ENCODE measurements around the gene EVX2. TPM values are rescaled to one million over a fixed set of nuclear protein-coding genes. Genes with fewer than 3 reads are reported as not detected.

The EVX2 gene
- total RNA-seq, 2 experiments from 2014 or later: not detected

DNA sequence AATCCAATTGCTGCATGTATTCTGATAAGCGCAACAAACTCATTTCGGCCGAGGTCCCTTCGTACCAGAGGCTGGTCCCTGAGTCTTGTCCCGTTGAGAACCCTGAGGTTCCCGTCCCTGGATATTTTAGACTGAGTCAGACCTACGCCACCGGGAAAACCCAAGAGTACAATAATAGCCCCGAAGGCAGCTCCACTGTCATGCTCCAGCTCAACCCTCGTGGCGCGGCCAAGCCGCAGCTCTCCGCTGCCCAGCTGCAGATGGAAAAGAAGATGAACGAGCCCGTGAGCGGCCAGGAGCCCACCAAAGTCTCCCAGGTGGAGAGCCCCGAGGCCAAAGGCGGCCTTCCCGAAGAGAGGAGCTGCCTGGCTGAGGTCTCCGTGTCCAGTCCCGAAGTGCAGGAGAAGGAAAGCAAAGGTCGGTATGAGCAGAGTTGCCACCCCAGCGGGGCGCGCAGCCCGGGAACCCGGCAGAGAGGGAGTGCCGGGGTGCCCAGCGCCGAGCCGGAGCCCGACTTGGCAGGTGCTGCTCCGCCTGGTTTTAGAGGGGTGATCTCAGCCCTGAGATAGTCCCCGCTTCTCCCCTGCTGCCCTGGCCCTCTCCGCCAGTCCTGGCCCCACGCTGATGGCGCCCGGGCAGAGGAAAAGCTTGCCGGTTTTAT lies 33.5 kb upstream of the EVX2 start:
- CTCF ChIA-PET: interaction anchor here (1.8 kb wide), 1 partner anchor 10 kb away, joined by 4 read pairs; no protein-coding TSS in a partner anchor
- Mint-ChIP-seq H3K27me3 (peaks cover 97% of the 10 kb centered on the region), H3K4me1 (ENCODE audit: low read depth) (peaks cover 7% of the 10 kb centered on the region), H3K36me3 (ENCODE audit: low read depth) (peaks cover 10% of the 10 kb centered on the region), H3K9me3 (no peaks in the 10 kb centered on the region), H3K27ac (peak overlapping the region; percentile 9), H3K4me3 (no peak overlapping the region)
- H3K4me3 ChIP-seq (ENCODE audit: low read length): no peak overlapping the region
- H3K27me3 ChIP-seq (ENCODE audit: control insufficient read depth in 1 of 2, insufficient read depth in 2 of 2, low read length in 2 of 2): peaks cover 96 to 99% of the 10 kb centered on the region in 2 experiments
- TF ChIP-seq, protein P1, sequence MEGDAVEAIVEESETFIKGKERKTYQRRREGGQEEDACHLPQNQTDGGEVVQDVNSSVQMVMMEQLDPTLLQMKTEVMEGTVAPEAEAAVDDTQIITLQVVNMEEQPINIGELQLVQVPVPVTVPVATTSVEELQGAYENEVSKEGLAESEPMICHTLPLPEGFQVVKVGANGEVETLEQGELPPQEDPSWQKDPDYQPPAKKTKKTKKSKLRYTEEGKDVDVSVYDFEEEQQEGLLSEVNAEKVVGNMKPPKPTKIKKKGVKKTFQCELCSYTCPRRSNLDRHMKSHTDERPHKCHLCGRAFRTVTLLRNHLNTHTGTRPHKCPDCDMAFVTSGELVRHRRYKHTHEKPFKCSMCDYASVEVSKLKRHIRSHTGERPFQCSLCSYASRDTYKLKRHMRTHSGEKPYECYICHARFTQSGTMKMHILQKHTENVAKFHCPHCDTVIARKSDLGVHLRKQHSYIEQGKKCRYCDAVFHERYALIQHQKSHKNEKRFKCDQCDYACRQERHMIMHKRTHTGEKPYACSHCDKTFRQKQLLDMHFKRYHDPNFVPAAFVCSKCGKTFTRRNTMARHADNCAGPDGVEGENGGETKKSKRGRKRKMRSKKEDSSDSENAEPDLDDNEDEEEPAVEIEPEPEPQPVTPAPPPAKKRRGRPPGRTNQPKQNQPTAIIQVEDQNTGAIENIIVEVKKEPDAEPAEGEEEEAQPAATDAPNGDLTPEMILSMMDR (IDR thresholded peaks at IDR 0.05): no peak
- H3K9me3 ChIP-seq (ENCODE audit: control insufficient read depth in 1 of 2, insufficient read depth in 1 of 2, low read length in 2 of 2): peaks cover 10 to 68% of the 10 kb centered on the region in 2 experiments
- POLR2A ChIA-PET: interaction anchor here (0.7 kb wide), 1 partner anchor 16 kb away, joined by 3 read pairs; no protein-coding TSS in a partner anchor
- intact Hi-C loops (cut with DNase I, micrococcal nuclease): loop anchor here in 1 of 2 experiments (5.0 kb wide), 1 partner anchor 35 kb away; the partner anchor contains the start of gene EVX2
- no peak overlapping the region for H3K27ac ChIP-seq (ENCODE audit: low read depth in 1 of 2, low read length in 2 of 2)
- H3K4me1 ChIP-seq (ENCODE audit: insufficient read depth, low read length): peaks cover 10% of the 10 kb centered on the region
- no peaks in the 10 kb centered on the region for H3K36me3 ChIP-seq (ENCODE audit: insufficient read depth, low read length)
- ATAC-seq (ENCODE audit: poor library complexity) (no peak), DNase-seq (no peak)

DNA sequence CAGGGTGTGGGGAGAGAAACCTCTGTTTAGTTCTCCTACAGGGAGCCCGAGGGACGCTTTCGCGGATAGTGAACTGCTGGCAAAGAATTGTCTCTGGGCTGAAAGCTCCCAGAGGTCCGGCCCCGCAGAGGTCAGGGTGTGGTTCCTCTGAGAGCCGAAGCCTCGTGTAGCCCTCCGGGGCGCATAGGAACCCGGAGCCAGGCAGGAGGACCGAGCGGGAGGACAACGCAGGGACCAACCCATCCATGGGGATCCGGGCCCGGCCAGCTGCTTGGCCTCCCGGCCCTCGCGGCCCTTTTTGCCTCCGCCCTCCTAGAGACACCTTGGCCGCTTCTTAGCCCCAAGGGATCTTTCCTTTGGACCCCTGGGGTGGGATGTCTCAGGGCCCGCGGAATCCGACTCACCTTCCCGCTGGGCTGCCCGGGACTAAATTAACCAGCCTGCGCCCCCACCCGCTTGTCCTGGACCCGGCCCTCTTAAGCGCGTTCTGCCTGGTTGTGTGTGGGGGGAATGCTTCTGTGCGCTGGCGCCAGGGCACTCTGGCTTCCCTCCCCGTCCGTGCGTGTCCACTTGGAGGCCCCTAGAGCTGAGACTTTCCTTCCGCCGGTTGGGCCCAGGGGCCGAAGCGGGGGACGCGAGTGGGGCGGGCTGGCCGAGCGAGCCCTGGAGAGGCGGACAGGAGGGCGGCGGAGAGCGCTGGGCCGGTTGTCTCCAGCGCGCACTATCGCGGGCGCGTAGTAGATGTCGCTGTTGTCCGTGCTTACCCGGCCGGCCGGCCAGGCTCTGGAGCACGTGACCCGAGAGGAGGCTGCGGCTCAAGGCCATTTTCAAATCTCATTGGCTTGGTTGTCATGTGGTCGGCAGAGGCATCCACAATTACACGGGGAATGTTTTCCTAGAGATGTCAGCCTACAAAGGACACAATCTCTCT lies 32.4 kb upstream of the EVX2 start, which contains the start of gene HOXD10:
Gene HOXD10, plus strand, starts transcription at position 896 of the 931 bp plus-strand sequence. CDS start 56 bp downstream, outside the sequence.
- ChIA-PET POLR2A (interaction anchor here (0.6 kb wide), 1 partner anchor 999 kb away, joined by 3 read pairs; no protein-coding TSS in a partner anchor), CTCF (interaction anchor here (1.3 to 1.8 kb wide), 2 partner anchors 11 kb away, joined by 4 read pairs; no protein-coding TSS in a partner anchor)
- Mint-ChIP-seq H3K27me3 (peaks cover 98% of the 10 kb centered on the region), H3K36me3 (ENCODE audit: low read depth) (peaks cover 10% of the 10 kb centered on the region), H3K4me3 (no peak within 1 kb of the TSS), H3K9me3 (no peaks in the 10 kb centered on the region), H3K27ac (peak within 1 kb of the TSS; percentile 9), H3K4me1 (ENCODE audit: low read depth) (peaks cover 7% of the 10 kb centered on the region)
- ATAC-seq (ENCODE audit: poor library complexity) (no peak), DNase-seq (no peak)
- H3K36me3 ChIP-seq (ENCODE audit: insufficient read depth, low read length): no peaks in the 10 kb centered on the region
- TF ChIP-seq, protein P1 (IDR thresholded peaks at IDR 0.05): no peak
- no peak within 1 kb of the TSS for H3K4me3 ChIP-seq (ENCODE audit: low read length)
- H3K27me3 ChIP-seq (ENCODE audit: control insufficient read depth in 1 of 2, insufficient read depth in 2 of 2, low read length in 2 of 2): peaks cover 99% of the 10 kb centered on the region in 2 experiments
- intact Hi-C loops (cut with DNase I, micrococcal nuclease): loop anchor here in 1 of 2 experiments (5.0 kb wide), 1 partner anchor 34 kb away; the partner anchor contains the start of gene EVX2
- H3K9me3 ChIP-seq (ENCODE audit: control insufficient read depth in 1 of 2, insufficient read depth in 1 of 2, low read length in 2 of 2): peaks cover 10 to 70% of the 10 kb centered on the region in 2 experiments
- peaks cover 6% of the 10 kb centered on the region for H3K4me1 ChIP-seq (ENCODE audit: insufficient read depth, low read length)
- H3K27ac ChIP-seq (ENCODE audit: low read depth in 1 of 2, low read length in 2 of 2): no peak within 1 kb of the TSS

GRCh38 chr2:176114930-176115625 lies 31.3 kb upstream of the EVX2 start:
- ATAC-seq (ENCODE audit: poor library complexity) (no peak), DNase-seq (no peak)
- intact Hi-C loops (cut with DNase I, micrococcal nuclease): loop anchor here (5.0 kb wide), 2 partner anchors 33 to 38 kb away; partner anchors contain the start of gene EVX2 (in 1 of the 2)
- POLR2A ChIA-PET: no interaction called here
- H3K27me3 ChIP-seq (ENCODE audit: control insufficient read depth in 1 of 2, insufficient read depth in 2 of 2, low read length in 2 of 2): peaks cover 99% of the 10 kb centered on the region in 2 experiments
- H3K36me3 ChIP-seq (ENCODE audit: insufficient read depth, low read length): no peaks in the 10 kb centered on the region
- Mint-ChIP-seq H3K4me3 (no peak overlapping the region), H3K27ac (no peak overlapping the region), H3K9me3 (no peaks in the 10 kb centered on the region), H3K36me3 (ENCODE audit: low read depth) (peaks cover 10% of the 10 kb centered on the region), H3K4me1 (ENCODE audit: low read depth) (peaks cover 7% of the 10 kb centered on the region), H3K27me3 (peaks cover 98% of the 10 kb centered on the region)
- H3K4me1 ChIP-seq (ENCODE audit: insufficient read depth, low read length): peaks cover 7% of the 10 kb centered on the region
- TF ChIP-seq, protein P1 (IDR thresholded peaks at IDR 0.05): no peak
- CTCF ChIA-PET: interaction anchor here (1.3 kb wide), 1 partner anchor 12 kb away, joined by 4 read pairs; no protein-coding TSS in a partner anchor
- no peak overlapping the region for H3K4me3 ChIP-seq (ENCODE audit: low read length)
- H3K27ac ChIP-seq (ENCODE audit: low read depth in 1 of 2, low read length in 2 of 2): no peak overlapping the region
- H3K9me3 ChIP-seq (ENCODE audit: control insufficient read depth in 1 of 2, insufficient read depth in 1 of 2, low read length in 2 of 2): peaks cover 10 to 67% of the 10 kb centered on the region in 2 experiments
